ENCODE measurements around the gene LDLRAD4.

The LDLRAD4 gene

GRCh38 chr18:13530033-13530878 is 311.7 kb downstream of the LDLRAD4 start:
- no peak for DNase-seq

GRCh38 chr18:13530879-13531387 is 312.4 kb downstream of the LDLRAD4 start:
- DNase-seq, result peak in 40 of 51 donors; percentile 11 to 75 (median 46)

GRCh38 chr18:13531681-13532325 is 313.2 kb downstream of the LDLRAD4 start:
- DNase-seq, result no peak

- peak in 1 of 51 donors; percentile 19 for DNase-seq
Observed at GRCh38 chr18:13532406-13533075, 314.0 kb downstream of the LDLRAD4 start.

DNA sequence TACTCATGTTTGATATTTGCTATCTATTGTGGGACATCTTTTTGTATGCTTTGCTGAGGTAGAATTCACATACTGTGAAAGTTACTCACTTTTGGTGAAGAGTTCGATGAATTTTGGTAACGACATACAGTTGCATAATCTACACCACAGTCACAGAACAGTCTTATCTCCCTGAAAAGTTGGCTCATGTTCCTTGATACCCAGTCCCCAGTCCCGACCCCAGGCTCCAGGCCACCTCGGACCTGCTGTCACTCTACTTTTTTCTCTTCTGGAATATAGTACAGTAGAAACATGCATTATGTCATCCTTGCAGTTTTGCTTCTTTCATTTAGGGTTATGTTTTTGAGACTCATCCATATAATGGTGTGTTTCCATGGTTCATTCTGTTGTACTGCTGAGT is 316.1 kb downstream of the LDLRAD4 start:
- no peak for DNase-seq

DNA sequence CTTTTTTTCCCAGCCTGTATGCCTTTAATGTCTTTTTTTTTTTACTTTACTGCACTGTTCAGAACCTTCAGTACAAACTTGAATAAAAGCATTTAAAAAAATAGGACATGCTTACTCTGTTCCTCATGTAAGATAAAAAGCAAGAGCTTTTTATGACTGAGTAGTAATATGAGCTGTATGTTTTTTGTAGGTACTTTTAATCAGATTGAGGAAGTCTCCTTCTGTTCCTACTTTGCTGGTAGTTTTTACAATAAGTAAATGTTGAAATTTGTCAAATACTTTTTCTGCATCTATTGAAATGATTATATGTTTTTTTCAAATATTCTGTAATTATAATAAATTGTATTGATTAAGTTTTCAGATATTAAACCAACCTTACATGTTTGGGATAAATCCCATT is 318.0 kb downstream of the LDLRAD4 start:
- no peak for DNase-seq

DNA sequence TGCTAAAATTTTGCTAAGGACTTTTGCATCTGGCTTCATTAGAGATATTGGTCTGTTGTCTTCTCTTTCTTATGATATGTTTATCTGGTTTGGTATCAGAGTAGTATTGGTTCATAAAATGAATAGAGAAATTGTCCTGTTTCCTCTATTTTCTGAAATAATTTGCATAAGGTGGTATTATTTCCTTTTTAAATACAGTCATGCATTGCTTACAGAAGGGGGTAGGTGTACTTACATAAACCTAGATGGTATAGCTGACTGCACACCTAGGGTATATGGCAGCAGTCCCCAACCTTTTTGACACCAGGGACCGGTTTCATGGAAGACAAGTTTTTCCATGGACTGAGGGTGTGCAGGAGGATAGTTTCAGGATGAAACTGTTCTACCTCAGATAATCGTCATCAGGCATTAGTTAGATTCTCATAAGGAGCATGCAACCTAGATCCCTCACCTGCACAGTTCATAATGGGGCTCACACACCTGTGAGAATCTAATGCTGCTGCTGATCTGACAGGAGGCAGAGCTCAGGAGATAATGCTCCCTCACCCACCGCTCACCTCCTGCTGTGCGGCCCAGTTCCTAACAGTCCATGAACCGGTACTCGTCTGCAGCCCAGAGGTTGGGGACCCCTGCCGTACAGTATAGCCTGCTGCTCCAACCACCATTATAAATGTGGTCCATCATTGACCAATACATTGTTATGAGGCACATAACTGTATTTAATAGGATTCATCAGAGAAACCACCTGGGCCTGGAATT is 318.6 kb downstream of the LDLRAD4 start:
- no peak for DNase-seq

- no peak for DNase-seq
Observed at GRCh38 chr18:13538630-13539029, 320.1 kb downstream of the LDLRAD4 start.

DNA sequence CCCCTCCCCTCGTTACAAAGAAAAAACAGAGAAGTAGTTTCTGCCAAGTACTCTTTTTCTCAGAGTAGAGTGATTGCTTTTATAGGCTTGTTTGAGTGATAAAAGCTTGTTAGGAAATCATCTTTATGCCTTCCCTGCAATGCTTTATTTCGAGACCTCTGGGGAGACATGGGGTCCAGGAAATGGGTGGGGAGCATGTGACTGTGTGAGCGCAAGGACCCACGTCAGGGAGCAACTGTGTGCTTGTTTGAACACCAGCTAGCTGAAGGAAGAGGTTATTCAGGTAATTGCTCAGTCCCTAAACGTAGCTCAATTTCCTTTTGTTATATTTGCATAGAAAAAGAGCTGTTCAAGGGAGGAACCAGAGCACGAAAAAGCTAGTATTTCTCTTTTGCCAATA is 320.5 kb downstream of the LDLRAD4 start:
- DNase-seq, result peak in 5 of 51 donors; percentile 8 to 38 (median 22)

DNA sequence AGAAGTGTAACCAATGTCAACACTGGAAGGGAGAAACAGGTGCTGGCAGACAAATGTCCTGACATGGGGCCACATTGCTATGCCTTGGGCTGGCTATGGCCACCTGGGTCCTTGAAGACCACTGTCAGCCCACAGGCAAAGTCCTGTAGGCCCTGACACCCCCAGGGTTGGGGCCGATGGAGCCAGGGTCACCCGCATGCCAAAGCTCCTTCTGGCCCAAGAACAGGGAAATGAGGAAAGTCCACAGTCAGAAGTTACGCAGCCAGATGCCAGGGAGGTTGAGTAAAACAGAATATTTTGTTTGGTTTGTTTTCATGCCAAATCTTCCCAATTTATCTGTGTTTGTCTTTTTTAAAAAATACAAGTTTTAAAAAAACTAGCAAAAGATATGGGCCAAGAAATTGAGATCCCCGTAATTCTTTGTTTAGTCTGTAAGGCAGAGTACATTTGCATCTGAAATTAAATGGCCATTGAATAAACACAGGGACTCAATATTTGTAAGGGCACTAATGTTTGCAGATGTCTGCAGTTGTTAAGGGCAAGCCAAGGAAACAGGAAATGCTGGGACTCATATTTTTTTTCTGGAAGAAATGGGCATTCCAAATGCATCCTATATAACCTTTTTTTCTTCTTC is 321.4 kb downstream of the LDLRAD4 start:
- no peak for DNase-seq

- no peak for DNase-seq
Observed at GRCh38 chr18:13540477-13541182, 322.1 kb downstream of the LDLRAD4 start.

- DNase-seq, result no peak
Observed at GRCh38 chr18:13541621-13542519, 323.3 kb downstream of the LDLRAD4 start.

- no peak for DNase-seq
Observed at GRCh38 chr18:13542520-13542847, 323.9 kb downstream of the LDLRAD4 start.

DNA sequence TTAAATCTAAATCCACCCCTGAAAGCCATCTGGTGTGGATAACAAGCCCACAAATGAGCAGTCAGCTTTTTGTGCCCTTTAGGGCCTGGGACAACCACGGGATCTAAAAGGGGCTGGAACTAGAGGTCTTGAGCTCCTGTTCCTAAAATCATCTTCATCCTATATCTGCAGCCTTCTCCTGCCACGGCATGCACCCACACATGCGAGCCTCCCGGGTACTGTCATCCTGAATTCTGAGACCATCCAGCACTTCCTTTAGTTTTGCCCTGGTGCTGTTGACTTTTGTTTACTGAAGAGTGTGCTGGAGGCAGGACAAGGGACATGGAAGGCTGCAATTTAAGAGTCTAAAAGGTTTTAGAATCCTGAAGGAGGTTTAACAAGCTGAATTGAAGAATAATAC is 324.6 kb downstream of the LDLRAD4 start:
- DNase-seq, result no peak

- DNase-seq, result no peak
Observed at GRCh38 chr18:13543811-13544732, 325.5 kb downstream of the LDLRAD4 start.

- no peak for DNase-seq
Observed at GRCh38 chr18:13544953-13545352, 326.4 kb downstream of the LDLRAD4 start.

DNA sequence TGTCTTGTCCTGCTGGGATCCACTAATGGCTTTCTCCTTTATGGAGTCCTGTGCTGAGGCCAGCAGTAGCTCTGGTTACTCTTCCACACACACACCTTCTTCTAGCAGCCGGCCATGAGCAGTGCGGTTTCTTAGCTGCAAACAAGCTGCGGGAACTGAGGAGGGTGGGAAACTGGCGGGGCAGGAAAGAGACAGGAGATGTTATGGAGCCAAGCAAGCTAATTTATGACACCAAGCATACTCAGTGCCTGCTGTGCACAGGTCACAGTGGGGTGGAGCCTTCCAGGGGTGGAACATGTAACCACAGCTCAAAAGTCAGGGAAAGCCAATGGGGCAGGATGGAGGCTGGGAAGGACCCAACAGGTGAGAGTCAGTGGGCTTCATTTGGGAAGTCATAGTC is 327.0 kb downstream of the LDLRAD4 start:
- no peak for DNase-seq

DNA sequence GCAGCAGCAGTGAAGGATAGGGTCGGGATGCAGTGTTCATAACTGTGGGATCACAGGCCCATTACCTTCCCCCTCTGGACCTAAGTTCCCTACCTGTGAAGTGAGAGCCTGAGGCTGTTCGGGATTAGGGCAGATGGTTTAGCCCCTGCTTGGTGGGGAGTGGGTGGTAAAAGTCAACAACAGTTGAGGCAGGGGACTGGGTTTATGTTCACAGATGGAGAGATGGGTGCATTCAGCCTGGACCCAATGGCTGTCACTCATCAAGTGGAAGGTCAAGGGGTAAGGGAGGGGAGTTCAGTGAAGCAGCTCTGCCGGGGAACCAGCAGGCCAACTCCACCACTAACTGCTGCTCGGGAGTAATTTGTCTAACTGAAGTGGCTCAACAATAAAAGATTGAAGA is 327.4 kb downstream of the LDLRAD4 start:
- DNase-seq, result no peak

All from hypothalamus (tissue), 51 donors.